T-helper 2 cell (primary cell): ENCODE data around the gene GUCA2A.

ENCODE experiments used
- DNase-seq, 5 experiments: peaks; one replicate each; pipeline versions ENCODE4 v3.0.0 to v3.0.0-alpha.2; 2012 to 2022

GUCA2A gene

DNA sequence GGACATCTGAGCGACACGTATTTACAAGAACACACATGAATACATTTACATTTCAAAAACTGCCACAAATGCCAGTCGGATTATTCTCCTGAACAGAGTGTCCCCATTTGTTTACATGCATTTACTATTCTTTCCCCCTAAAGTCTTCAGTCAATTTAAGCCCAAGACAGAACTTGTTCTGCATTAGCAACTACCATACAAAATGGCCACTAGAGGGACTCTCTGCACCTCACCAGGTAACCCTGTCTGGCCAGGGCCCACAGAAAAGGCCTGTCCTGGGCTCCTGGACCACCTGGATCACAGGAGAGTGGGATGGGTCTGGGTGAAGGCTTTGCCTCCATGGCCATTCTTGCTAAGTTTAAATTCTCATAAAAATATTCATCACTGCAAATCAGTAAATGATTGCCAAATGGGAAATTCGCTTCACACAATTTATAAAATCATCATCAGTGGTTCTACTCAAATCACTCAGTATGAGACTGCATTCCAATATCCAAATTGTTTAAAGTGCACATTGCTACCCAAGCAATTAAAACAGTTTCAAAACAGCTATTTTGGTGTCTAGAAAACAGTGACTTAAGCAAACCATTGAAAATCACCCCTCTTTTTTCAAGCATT lies 12.5 kb upstream of the GUCA2A start:
- peak in 1 of 5 experiments; percentile 50 for DNase-seq

DNA sequence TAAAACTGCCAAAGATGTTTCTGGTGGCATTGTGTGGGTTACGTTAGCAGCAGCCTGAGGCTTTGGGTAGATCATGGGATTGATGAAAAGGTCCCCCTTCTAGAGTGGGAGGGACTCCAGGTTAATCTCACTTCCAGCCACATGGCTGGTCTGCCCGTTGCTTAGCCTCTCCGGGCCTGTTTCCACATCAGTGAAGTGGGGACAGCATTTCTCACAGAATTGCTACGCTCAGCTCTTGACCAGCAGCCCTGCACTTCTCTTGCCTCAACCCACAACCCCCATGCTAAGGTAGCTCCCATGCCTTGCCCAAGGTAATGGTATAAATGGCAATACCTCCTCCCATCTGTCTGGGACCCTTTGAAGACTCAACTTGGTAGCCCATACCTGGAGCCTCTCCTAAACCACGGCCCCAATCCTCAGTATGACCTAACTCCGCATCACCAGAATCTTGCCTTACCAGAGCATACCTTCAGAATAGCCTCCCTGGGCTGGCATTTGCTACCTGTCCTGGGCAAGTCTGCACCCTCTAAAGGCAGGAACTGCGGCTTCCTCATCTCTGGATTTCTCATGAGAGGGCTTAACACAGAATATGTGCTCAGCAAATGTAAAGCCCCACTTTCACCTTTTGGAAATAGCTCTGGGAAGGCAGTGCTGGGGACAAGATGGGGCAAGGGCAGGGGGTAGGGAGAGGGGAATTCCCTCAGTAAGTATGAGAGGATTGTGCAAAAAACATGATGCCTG lies 10.9 kb upstream of the GUCA2A start:
- no peak for DNase-seq

- DNase-seq, result no peak
These were observed 9.6 kb upstream of the GUCA2A start for GRCh38 chr1:42173961-42174735.

- DNase-seq, result peak; percentile 22 to 54 (median 51)
These were observed 8.8 kb upstream of the GUCA2A start for GRCh38 chr1:42173155-42173933.

DNA sequence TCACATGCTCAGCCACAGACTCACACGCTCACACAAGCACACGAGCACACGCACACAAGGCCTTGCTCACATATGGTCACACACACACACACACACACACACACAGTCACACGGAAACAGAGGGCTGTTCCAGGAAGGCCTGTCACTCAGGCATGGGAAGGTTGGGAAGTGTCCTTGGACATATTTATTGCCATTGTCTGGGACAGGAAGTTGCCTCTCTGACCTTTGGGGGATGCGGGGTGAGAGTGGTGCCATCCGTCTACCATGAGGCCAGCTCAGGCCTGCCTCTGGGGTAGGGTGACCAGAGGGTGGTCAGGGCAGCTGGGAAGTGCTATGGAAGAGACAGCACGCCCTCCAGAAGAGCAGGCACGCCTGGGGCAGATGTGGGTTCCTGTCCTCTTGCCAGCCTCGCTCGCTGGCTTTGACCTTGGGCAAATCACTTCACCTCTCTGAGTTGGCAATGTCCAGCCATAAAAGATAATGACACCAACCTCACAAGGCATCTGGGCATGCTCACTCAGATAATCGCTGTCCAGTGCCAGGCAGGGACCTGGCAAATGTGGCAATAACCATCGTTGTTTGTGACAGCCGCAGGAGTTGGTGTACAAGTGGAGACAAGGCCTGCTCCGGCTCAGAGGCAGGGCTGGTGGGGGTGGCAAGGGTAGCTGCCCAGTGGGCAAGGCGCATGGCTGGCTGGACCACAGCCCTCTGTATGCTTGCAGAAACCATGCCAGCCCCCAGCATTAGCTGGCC lies 8.0 kb upstream of the GUCA2A start:
- no peak for DNase-seq

- DNase-seq, result no peak
These were observed 7.2 kb upstream of the GUCA2A start for GRCh38 chr1:42171679-42172266.

GRCh38 chr1:42170779-42171621 lies 6.5 kb upstream of the GUCA2A start:
- no peak for DNase-seq

DNA sequence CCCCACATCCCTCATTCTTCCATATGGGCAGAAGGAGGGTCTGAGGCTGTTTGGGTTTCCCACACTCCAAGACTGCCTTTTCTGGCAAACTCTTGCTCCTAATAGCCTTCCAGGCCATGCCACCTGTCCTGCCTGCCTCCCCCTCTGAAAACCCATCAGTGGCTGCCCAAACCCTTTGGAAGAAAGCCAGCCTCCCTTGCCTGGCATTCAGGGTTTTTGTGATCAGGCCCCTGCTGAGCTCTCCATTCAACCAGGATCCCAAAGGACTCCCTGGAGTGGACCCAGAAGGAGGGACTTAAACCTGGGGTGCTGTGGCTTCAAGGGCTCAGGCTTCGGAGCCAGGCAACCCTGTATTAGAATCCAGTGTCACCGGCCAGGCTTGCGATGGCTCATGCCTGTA lies 4.2 kb upstream of the GUCA2A start:
- no peak for DNase-seq

DNA sequence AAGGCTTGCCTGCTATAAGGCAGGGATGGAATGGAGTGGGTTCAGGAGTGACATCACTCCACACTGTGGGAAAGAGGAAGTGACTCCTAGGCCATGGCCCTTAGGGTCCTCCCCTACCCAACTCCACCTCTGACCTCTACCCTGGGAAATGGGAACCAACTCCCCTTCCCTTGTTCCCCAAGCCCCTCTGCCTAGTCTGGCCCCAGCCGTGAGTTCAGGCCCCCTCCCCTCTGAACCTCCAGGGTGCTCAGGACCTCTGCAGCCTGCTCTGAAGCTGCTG lies 3.8 kb upstream of the GUCA2A start:
- no peak for DNase-seq

- no peak for DNase-seq
These were observed 3.3 kb upstream of the GUCA2A start for GRCh38 chr1:42167611-42168390.

DNA sequence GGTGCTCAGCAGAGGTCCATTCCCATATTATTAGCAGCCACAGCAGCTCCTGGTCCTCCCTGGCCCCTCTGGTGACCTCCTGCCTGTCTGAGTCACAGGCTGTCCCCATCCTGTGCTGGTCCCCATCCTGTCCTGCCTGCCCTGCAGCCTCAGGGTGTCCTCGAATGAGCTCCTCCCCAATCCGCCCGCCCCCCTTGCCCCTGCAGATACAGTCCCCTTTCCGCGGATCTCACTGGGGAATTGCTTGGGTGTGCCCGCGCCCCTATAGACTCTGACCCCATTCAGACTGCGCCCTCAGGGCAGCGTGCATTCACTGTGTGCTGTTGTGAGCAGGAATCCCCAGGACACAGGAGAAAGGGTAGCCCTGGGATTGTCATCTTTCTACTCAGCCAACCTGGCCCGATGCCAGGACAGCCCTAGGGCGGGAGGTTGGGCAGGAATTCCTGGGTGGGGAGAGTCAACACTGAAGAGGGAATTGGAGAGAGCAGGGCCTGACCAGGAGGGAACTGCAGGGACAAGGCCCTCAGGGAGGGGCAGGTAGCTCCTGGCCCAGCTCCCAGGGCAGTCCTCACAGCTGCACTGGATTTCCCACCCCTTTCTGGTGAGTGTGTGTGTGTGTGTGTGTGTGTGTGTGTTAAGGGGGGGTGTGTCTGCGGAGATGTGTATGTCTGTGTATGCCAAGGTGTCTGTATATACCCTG lies 1.1 kb upstream of the GUCA2A start:
- no peak for DNase-seq

DNA sequence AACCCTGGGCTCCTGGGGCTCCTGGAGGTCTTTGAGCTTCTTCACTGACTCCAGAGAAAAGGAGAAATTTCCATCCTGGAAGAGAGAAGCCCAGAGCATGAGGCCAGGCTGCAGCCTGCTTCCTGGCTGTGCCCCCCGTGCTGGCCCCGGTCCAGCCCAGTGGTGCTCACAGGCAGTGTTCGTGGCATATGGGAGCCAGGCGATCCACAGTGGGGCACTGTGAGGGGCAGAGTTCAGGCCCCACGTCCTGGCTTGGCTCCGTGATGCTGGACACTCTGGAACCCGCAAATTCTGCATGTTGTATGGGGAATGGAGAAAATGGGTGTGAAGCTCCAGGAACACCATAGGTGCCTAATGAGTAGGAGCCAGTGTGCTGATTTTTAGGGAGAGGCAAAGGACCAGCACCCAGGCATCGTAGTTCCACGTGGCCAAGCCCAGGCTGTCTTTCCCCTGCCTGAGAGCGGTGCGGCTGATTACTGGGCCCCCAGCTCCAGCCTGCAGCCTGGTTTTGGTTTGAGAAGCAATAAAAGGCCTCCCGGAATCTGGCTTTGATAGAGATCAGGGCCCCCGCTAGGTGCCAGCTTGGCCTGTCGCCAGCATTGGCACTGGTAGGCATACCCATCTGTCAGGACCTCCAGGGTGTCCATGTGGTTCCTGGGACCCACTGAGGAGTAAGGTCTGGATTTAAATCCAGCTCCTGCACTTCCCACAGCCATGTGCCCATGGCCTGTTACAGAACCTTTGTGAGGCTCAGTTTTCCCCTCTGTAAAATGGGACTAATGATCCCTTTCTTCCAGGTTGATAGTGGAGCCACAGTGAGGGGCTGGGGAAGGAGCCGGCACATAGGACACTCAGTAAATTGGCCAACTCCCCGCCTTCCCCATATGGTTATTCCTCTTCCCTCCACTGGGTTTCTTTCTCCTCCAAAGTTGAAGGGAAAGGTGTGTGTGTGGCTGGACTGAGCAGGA lies 725 bp downstream of the GUCA2A start:
- no peak for DNase-seq

DNA sequence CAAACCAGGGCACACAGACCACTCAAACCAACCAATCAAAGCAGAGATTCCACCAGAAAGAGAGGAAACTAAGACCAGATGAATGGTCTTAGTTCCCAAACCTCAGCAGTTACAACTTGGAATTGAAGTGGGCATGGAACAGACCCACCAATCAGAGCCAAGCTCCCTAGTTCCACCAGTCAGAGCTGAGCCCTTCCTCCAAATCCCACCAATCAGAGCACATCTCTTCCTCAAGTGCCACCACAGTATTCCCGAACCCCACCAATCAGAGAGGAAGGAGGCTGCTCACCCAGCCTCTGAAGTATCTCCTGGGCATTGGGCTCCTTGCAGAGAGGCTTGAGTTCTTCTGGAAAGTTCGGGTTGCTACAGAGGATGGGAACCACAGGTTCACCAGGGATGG lies 1.4 kb downstream of the GUCA2A start:
- DNase-seq, result no peak

GRCh38 chr1:42162181-42162580 lies 2.4 kb downstream of the GUCA2A start:
- DNase-seq, result no peak

DNA sequence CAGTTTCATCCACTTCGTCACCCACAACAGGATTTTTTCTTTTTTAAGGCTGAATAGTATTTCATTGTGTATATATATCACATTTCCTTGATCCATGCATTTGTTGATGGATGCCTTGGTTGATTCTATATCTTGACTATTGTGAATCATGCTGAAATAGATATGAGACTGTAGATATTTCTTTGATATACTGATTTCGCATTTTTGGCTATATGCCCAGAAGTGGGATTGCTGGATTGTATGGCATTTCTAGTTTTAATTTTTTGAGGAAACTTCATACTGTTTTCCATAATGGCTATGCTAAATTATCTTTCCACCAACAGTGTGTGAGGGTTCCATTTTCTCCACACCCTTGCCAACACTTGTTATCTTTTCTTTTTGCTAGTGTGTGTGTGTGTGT lies 6.4 kb downstream of the GUCA2A start:
- DNase-seq, result no peak

GRCh38 chr1:42157667-42158066 lies 6.9 kb downstream of the GUCA2A start:
- DNase-seq, result peak in 1 of 5 experiments; percentile 18

GRCh38 chr1:42155362-42155761 lies 9.2 kb downstream of the GUCA2A start:
- no peak for DNase-seq

GRCh38 chr1:42154685-42155084 lies 9.9 kb downstream of the GUCA2A start:
- DNase-seq, result no peak
